H1 (cell line): ENCODE results near the gene MTMR10. TPM values are rescaled to one million over a fixed set of nuclear protein-coding genes. Genes with fewer than 3 reads are reported as not detected.

Source experiments
- CBX5 ChIP-seq: fragments of 300-800, 300-1000 bp; sonication (generic); IDR thresholded peaks from 2 replicates; pipeline ENCODE4 v1.7.1; 2016; ENCODE audit warnings: antibody characterized with exemption, low read length, low read depth
- EP300 ChIP-seq, 2 experiments: IDR thresholded peaks; 1 replicate in 1 of 2; 2 replicates in 1 of 2; pipeline ENCODE4 v1.6.1; 2011 to 2012; ENCODE audit warnings: low read depth in 2 of 2, low read length in 2 of 2, mild to moderate bottlenecking in 2 of 2, borderline replicate concordance in 1 of 2, inconsistent platforms in 1 of 2, moderate library complexity in 1 of 2
- EZH2 ChIP-seq: fragments of 200-600 bp; sonication (generic); IDR thresholded peaks from 2 replicates; pipeline ENCODE4 v1.7.1; 2012; ENCODE audit warnings: low read depth, mild to moderate bottlenecking, moderate library complexity, low read length, inconsistent platforms; ENCODE audit not compliant: severe bottlenecking
- GTF2F1 ChIP-seq: IDR thresholded peaks from 2 replicates; pipeline ENCODE4 v1.6.1; 2012; ENCODE audit warnings: low read depth, low read length, improper control_type of control experiment, borderline replicate concordance
- JUND ChIP-seq: IDR thresholded peaks from 2 replicates; pipeline ENCODE4 v1.6.1; 2011; ENCODE audit warnings: mild to moderate bottlenecking, improper control_type of control experiment, low read length
- NRF1 ChIP-seq: IDR thresholded peaks from 2 replicates; pipeline ENCODE4 v1.6.1; 2011; ENCODE audit warnings: mild to moderate bottlenecking, low read depth, low read length, improper control_type of control experiment
- PHF8 ChIP-seq: fragments of 200-600 bp; sonication (generic); conservative IDR thresholded peaks from 2 replicates; pipeline ENCODE4 v1.7.1; 2012; ENCODE audit warnings: low read depth, mild to moderate bottlenecking, inconsistent platforms, low read length, moderate library complexity
- POLR2A ChIP-seq, 2 experiments: IDR thresholded peaks; 1 replicate in 1 of 2; 2 replicates in 1 of 2; pipeline ENCODE4 v1.6.1; 2011; ENCODE audit warnings: low read depth in 2 of 2, low read length in 2 of 2, mild to moderate bottlenecking in 2 of 2; ENCODE audit errors: control extremely low read depth in 1 of 2
- POLR2AphosphoS5 ChIP-seq: IDR thresholded peaks from 2 replicates; pipeline ENCODE4 v1.6.1; 2011; ENCODE audit warnings: low read depth, low read length
- POU5F1 ChIP-seq: IDR thresholded peaks from 2 replicates; pipeline ENCODE4 v1.6.1; 2011; ENCODE audit warnings: low read depth, mild to moderate bottlenecking, low read length, moderate library complexity
- RBBP5 ChIP-seq: IDR thresholded peaks from 2 replicates; pipeline ENCODE4 v1.7.1; 2012; ENCODE audit warnings: low read depth, mild to moderate bottlenecking, inconsistent platforms, low read length, moderate library complexity, borderline replicate concordance
- RFX5 ChIP-seq: IDR thresholded peaks from 2 replicates; pipeline ENCODE4 v1.6.1; 2011; ENCODE audit warnings: low read depth, low read length, improper control_type of control experiment, borderline replicate concordance
- RXRA ChIP-seq: IDR thresholded peaks from 2 replicates; pipeline ENCODE4 v1.6.1; 2011; ENCODE audit warnings: low read depth, mild to moderate bottlenecking, low read length, moderate library complexity; ENCODE audit not compliant: insufficient read depth
- SAP30 ChIP-seq: fragments of 300-600 bp; sonication (generic); IDR thresholded peaks from 2 replicates; pipeline ENCODE4 v1.7.1; 2012; ENCODE audit warnings: low read length, moderate library complexity, mild to moderate bottlenecking, inconsistent platforms; ENCODE audit not compliant: insufficient read depth, insufficient replicate concordance
- SIN3A ChIP-seq, 2 experiments: IDR thresholded peaks in 1 of 2; conservative IDR thresholded peaks in 1 of 2; 2 replicates each; pipeline ENCODE4 v1.6.1; 2011 to 2012; ENCODE audit warnings: low read length in 2 of 2, improper control_type of control experiment in 1 of 2, low read depth in 1 of 2, mild to moderate bottlenecking in 1 of 2
- SP1 ChIP-seq: IDR thresholded peaks from 2 replicates; pipeline ENCODE4 v1.6.1; 2011; ENCODE audit warnings: low read depth, low read length
- TBP ChIP-seq: IDR thresholded peaks from 2 replicates; pipeline ENCODE4 v1.6.1; 2011; ENCODE audit warnings: low read depth, low read length, improper control_type of control experiment
- TEAD4 ChIP-seq: IDR thresholded peaks from 2 replicates; pipeline ENCODE4 v1.6.1; 2012; ENCODE audit warnings: low read depth, low read length, inconsistent platforms, mixed read lengths
- YY1 ChIP-seq: IDR thresholded peaks from 2 replicates; pipeline ENCODE4 v1.6.1; 2011; ENCODE audit warnings: low read depth, mild to moderate bottlenecking, low read length
- polyA plus RNA-seq, 7 experiments: library from polyadenylated mRNA; depleted of rRNA in 3 of 7; stranded (reverse) in 5 of 7; unstranded in 2 of 7; fragments of >200 nt in 5 of 7; fragments of 200-250 nt in 2 of 7; gene quantifications; 1 replicate in 5 of 7; 2 replicates in 1 of 7; 4 replicates in 1 of 7; pipeline versions ENCODE4 v1.2.1 to v1.2.3, GENCODE V29; 2011 to 2013; ENCODE audit warnings: missing spikeins in 2 of 7, mixed read lengths in 2 of 7
- total RNA-seq: library from RNA; stranded (reverse); fragmentation: NEBNext Ultra II Directional; extraction: Animal tissue kit (Norgen Biotek cat#: 25700); gene quantifications from 2 replicates; pipeline ENCODE4 v1.2.1, GENCODE V29; 2021
- TF ChIP-seq, protein P1 (sequence below): IDR thresholded peaks from 2 replicates; pipeline ENCODE4 v1.6.1; 2012; ENCODE audit warnings: inconsistent platforms
- TF ChIP-seq, protein P2 (sequence below): IDR thresholded peaks from 2 replicates; pipeline ENCODE4 v1.6.1; 2012; ENCODE audit warnings: inconsistent platforms

MTMR10 gene
- total and polyA plus RNA-seq, 2 of the 8 experiments (the other 6 are each of a cell fraction or from before 2014, with no cell fraction given), result 3.8 to 13.1 TPM

DNA sequence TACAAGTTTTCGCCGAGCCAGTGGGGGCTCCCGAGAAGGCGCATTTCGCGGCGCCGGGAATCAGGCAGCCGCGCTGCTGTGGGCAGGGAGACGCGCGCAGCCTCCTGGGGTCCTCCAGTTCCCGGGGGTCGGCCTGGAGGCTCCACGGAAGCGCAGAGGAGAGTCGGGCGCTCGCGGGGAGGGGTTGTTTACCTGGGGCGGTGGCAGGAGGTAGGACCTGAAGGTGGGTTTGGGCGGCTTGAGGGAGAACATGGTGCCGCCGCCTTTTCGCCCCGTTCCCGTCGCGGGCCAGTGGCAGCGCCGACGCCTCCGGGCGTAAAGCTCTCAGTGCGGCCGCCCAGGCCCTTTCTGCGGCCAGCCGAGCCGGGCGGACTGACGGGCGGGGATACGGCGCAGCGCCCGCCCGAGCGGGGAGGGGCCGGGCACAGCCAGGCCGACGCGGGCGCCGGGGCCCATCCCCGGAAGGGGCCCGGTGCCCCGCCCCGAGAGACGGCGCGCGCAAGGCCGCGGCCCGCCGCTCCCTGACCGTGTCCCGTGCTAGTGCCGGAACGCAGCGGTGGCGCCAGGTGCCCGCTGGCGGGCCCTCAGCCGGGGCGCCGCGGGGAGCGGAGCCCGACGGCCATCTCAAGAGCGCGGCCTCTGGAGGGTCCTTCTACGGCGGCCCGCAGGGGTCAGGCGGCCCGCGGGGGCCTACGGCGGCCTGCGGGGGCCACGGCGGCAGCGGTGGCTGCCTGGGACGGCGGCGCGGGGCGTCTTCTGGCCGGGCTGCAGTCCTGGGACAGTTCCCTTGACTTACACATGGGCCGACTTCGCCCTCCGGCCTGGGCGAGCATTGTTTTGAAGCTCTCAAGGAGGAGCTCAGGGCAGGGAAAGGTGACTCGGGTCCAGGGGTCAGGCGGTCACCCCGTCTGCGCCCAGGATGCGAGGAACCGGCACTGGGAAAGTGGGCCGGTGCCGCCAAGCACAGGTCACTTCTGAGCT is at the start of gene MTMR10 (continued):
- TF ChIP-seq RBBP5 (peak; percentile 77; the same call in 1 of the 2 replicates), RFX5 (no peak), SAP30 (no peak), SP1 (no peak), POLR2AphosphoS5 (0 out of 2 replicates have a peak, but pooled peaks have one; percentile 36), POLR2A (IDR thresholded peaks at IDR 0.05; ENCODE audit: control extremely low read depth in 1 of 2, low read depth in 2 of 2, low read length in 2 of 2) (peak in 1 of 2 experiments; percentile 82; a peak in 2 of 3 replicates), NRF1 (no peak), EZH2 (no peak), YY1 (peak; percentile 62; the same call in 1 of the 2 replicates), POU5F1 (no peak), TBP (peak; percentile 69), SIN3A (conservative IDR thresholded peaks at IDR 0.05 in 1 of 2, IDR thresholded peaks at IDR 0.05 in 1 of 2; ENCODE audit: low read depth in 1 of 2, low read length in 2 of 2) (peak in 1 of 2 experiments; percentile 30; a peak in 1 of 4 replicates), PHF8 (peak; percentile 70), EP300 (IDR thresholded peaks at IDR 0.05; ENCODE audit: borderline replicate concordance in 1 of 2, low read depth in 2 of 2, low read length in 2 of 2) (peak in 1 of 2 experiments; percentile 35; a peak in 2 of 3 replicates), CBX5 (no peak), TEAD4 (no peak), GTF2F1 (no peak), JUND (0 out of 2 replicates have a peak, but pooled peaks have one; percentile 16), RXRA (no peak)
- TF ChIP-seq, protein P1, sequence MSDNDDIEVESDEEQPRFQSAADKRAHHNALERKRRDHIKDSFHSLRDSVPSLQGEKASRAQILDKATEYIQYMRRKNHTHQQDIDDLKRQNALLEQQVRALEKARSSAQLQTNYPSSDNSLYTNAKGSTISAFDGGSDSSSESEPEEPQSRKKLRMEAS, result 0 out of 2 replicates have a peak, but pooled peaks have one; percentile 4
- TF ChIP-seq, protein P2, sequence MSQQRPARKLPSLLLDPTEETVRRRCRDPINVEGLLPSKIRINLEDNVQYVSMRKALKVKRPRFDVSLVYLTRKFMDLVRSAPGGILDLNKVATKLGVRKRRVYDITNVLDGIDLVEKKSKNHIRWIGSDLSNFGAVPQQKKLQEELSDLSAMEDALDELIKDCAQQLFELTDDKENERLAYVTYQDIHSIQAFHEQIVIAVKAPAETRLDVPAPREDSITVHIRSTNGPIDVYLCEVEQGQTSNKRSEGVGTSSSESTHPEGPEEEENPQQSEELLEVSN, result 0 out of 2 replicates have a peak, but pooled peaks have one; percentile 5
